HG03175 (cell line): ENCODE measurements around the gene KIAA1217.

Source experiments
- ATAC-seq: cut with Tn5 transposase; IDR thresholded peaks from one replicate; pipeline ENCODE4 v1.9.1; 2021; ENCODE audit warnings: mild to moderate bottlenecking, moderate library complexity; ENCODE audit not compliant: unreplicated experiment

Gene KIAA1217

GRCh38 chr10:24288581-24288980, 79.6 kb downstream of the KIAA1217 start:
- no peak for ATAC-seq

- no peak for ATAC-seq
These were observed 80.3 kb downstream of the KIAA1217 start for GRCh38 chr10:24289235-24289634.

- no peak for ATAC-seq
These were observed 83.7 kb downstream of the KIAA1217 start for GRCh38 chr10:24292304-24293293.

GRCh38 chr10:24299578-24300260, 90.8 kb downstream of the KIAA1217 start:
- ATAC-seq = no peak

- ATAC-seq = no peak
These were observed 94.8 kb downstream of the KIAA1217 start for GRCh38 chr10:24303522-24304310.

GRCh38 chr10:24305551-24306506, 96.9 kb downstream of the KIAA1217 start:
- no peak for ATAC-seq

GRCh38 chr10:24306507-24306875, 97.6 kb downstream of the KIAA1217 start:
- ATAC-seq = no peak

- ATAC-seq = no peak
These were observed 98.2 kb downstream of the KIAA1217 start for GRCh38 chr10:24307116-24307515.

- no peak for ATAC-seq
These were observed 99.0 kb downstream of the KIAA1217 start for GRCh38 chr10:24307696-24308485.

GRCh38 chr10:24310104-24310503, 101.2 kb downstream of the KIAA1217 start:
- ATAC-seq = no peak

- no peak for ATAC-seq
These were observed 103.0 kb downstream of the KIAA1217 start for GRCh38 chr10:24311888-24312287.

- ATAC-seq = no peak
These were observed 104.3 kb downstream of the KIAA1217 start for GRCh38 chr10:24313283-24313682.

GRCh38 chr10:24315211-24315610, 106.3 kb downstream of the KIAA1217 start:
- ATAC-seq = no peak

GRCh38 chr10:24318517-24318916, 109.6 kb downstream of the KIAA1217 start:
- no peak for ATAC-seq

GRCh38 chr10:24320373-24320772, 111.4 kb downstream of the KIAA1217 start:
- ATAC-seq = no peak

- ATAC-seq = no peak
These were observed 115.7 kb downstream of the KIAA1217 start for GRCh38 chr10:24324651-24325050.

- ATAC-seq = no peak
These were observed 122.5 kb downstream of the KIAA1217 start for GRCh38 chr10:24331457-24331856.

- ATAC-seq = no peak
These were observed 124.8 kb downstream of the KIAA1217 start for GRCh38 chr10:24333736-24334135.

GRCh38 chr10:24334279-24334939, 125.5 kb downstream of the KIAA1217 start:
- ATAC-seq = no peak
